Measurements from ENCODE around the gene DUSP11. TPM values are rescaled to one million over a fixed set of nuclear protein-coding genes. Genes with fewer than 3 reads are reported as not detected.

DUSP11 gene
- total and polyA plus RNA-seq, 2 of the 13 experiments (the other 11 are each of a cell fraction or from before 2014, with no cell fraction given), result 30.5 to 36.2 TPM

DNA sequence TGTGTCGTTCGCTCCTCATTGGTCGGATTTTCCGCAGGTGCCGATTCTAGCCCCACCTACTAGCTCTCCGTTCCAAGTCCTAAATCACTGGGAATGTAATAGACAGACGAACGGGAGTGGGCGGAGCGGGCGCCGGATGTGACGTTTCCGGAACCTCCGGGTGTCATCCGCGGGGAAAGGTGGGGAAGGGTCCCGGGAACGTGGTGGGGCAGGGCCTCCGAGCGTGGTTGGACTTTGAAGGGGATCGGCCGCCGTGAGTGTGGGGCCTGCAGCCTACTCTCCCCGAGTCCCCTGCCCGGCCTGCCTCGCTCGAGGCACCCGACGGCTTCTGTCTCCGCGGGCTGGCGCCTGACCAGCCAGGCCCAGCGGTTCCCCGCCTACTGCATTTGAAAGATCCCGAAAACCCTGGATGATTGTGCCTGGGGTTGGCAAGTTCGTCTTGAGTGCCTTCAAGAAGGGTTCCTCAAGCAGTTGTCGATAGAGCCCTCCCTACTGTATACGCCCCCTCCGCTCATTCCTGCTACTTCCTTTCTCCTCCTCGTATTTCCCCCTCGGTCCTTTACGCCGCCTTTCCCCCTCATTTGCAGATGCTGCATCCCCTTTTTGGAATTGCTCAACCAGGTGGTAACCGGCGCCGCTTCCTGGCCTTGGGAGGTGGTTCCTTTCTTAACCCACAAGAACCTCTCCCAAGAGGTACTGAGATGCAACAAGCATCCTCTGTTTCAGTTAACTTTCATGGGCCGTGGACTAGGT, 49.1 kb upstream of the DUSP11 start, which contains the start of gene STAMBP (continued):
- TF ChIP-seq, protein P1, sequence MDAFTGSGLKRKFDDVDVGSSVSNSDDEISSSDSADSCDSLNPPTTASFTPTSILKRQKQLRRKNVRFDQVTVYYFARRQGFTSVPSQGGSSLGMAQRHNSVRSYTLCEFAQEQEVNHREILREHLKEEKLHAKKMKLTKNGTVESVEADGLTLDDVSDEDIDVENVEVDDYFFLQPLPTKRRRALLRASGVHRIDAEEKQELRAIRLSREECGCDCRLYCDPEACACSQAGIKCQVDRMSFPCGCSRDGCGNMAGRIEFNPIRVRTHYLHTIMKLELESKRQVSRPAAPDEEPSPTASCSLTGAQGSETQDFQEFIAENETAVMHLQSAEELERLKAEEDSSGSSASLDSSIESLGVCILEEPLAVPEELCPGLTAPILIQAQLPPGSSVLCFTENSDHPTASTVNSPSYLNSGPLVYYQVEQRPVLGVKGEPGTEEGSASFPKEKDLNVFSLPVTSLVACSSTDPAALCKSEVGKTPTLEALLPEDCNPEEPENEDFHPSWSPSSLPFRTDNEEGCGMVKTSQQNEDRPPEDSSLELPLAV (CRISPR knock-in tag; conservative IDR thresholded peaks at IDR 0.05; ENCODE audit: low read depth), result no peak
- TF ChIP-seq CBX2 (IDR thresholded peaks at IDR 0.05; ENCODE audit: low read depth, low read length) (no peak), CBX2 (CRISPR knock-in tag; IDR thresholded peaks at IDR 0.05; ENCODE audit: low read depth) (no peak), ZNF234 (CRISPR knock-in tag; conservative IDR thresholded peaks at IDR 0.05) (no peak), HDAC6 (IDR thresholded peaks at IDR 0.05; ENCODE audit: low read depth, low read length) (no peak), PCBP2 (optimal IDR thresholded peaks at IDR 0.05; ENCODE audit: low read depth, low read length, poor library complexity, severe bottlenecking) (no peak), SMAD1 (CRISPR knock-in tag; IDR thresholded peaks at IDR 0.05; ENCODE audit: borderline replicate concordance, low read depth) (no peak), ZFP41 (CRISPR knock-in tag; IDR thresholded peaks at IDR 0.05; ENCODE audit: borderline replicate concordance) (no peak), ATF7-NPFF (CRISPR knock-in tag; IDR thresholded peaks at IDR 0.05; ENCODE audit: low read depth) (peak; percentile 71), ZNF615 (CRISPR knock-in tag; IDR thresholded peaks at IDR 0.05; ENCODE audit: borderline replicate concordance) (no peak; the same call in 1 of the 2 replicates)
- TF ChIP-seq, protein P2, sequence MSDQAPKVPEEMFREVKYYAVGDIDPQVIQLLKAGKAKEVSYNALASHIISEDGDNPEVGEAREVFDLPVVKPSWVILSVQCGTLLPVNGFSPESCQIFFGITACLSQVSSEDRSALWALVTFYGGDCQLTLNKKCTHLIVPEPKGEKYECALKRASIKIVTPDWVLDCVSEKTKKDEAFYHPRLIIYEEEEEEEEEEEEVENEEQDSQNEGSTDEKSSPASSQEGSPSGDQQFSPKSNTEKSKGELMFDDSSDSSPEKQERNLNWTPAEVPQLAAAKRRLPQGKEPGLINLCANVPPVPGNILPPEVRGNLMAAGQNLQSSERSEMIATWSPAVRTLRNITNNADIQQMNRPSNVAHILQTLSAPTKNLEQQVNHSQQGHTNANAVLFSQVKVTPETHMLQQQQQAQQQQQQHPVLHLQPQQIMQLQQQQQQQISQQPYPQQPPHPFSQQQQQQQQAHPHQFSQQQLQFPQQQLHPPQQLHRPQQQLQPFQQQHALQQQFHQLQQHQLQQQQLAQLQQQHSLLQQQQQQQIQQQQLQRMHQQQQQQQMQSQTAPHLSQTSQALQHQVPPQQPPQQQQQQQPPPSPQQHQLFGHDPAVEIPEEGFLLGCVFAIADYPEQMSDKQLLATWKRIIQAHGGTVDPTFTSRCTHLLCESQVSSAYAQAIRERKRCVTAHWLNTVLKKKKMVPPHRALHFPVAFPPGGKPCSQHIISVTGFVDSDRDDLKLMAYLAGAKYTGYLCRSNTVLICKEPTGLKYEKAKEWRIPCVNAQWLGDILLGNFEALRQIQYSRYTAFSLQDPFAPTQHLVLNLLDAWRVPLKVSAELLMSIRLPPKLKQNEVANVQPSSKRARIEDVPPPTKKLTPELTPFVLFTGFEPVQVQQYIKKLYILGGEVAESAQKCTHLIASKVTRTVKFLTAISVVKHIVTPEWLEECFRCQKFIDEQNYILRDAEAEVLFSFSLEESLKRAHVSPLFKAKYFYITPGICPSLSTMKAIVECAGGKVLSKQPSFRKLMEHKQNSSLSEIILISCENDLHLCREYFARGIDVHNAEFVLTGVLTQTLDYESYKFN (CRISPR knock-in tag; conservative IDR thresholded peaks at IDR 0.05), result no peak
- TF ChIP-seq, protein P3, sequence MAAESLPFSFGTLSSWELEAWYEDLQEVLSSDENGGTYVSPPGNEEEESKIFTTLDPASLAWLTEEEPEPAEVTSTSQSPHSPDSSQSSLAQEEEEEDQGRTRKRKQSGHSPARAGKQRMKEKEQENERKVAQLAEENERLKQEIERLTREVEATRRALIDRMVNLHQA (CRISPR knock-in tag; IDR thresholded peaks at IDR 0.05), result no peak
- TF ChIP-seq, protein P4, sequence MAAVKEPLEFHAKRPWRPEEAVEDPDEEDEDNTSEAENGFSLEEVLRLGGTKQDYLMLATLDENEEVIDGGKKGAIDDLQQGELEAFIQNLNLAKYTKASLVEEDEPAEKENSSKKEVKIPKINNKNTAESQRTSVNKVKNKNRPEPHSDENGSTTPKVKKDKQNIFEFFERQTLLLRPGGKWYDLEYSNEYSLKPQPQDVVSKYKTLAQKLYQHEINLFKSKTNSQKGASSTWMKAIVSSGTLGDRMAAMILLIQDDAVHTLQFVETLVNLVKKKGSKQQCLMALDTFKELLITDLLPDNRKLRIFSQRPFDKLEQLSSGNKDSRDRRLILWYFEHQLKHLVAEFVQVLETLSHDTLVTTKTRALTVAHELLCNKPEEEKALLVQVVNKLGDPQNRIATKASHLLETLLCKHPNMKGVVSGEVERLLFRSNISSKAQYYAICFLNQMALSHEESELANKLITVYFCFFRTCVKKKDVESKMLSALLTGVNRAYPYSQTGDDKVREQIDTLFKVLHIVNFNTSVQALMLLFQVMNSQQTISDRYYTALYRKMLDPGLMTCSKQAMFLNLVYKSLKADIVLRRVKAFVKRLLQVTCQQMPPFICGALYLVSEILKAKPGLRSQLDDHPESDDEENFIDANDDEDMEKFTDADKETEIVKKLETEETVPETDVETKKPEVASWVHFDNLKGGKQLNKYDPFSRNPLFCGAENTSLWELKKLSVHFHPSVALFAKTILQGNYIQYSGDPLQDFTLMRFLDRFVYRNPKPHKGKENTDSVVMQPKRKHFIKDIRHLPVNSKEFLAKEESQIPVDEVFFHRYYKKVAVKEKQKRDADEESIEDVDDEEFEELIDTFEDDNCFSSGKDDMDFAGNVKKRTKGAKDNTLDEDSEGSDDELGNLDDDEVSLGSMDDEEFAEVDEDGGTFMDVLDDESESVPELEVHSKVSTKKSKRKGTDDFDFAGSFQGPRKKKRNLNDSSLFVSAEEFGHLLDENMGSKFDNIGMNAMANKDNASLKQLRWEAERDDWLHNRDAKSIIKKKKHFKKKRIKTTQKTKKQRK (IDR thresholded peaks at IDR 0.05; ENCODE audit: low read length), result no peak
- TF ChIP-seq, protein P5, sequence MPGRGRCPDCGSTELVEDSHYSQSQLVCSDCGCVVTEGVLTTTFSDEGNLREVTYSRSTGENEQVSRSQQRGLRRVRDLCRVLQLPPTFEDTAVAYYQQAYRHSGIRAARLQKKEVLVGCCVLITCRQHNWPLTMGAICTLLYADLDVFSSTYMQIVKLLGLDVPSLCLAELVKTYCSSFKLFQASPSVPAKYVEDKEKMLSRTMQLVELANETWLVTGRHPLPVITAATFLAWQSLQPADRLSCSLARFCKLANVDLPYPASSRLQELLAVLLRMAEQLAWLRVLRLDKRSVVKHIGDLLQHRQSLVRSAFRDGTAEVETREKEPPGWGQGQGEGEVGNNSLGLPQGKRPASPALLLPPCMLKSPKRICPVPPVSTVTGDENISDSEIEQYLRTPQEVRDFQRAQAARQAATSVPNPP (CRISPR knock-in tag; IDR thresholded peaks at IDR 0.05), result peak; percentile 53; the same call in 1 of the 2 replicates
- TF ChIP-seq, protein P6, sequence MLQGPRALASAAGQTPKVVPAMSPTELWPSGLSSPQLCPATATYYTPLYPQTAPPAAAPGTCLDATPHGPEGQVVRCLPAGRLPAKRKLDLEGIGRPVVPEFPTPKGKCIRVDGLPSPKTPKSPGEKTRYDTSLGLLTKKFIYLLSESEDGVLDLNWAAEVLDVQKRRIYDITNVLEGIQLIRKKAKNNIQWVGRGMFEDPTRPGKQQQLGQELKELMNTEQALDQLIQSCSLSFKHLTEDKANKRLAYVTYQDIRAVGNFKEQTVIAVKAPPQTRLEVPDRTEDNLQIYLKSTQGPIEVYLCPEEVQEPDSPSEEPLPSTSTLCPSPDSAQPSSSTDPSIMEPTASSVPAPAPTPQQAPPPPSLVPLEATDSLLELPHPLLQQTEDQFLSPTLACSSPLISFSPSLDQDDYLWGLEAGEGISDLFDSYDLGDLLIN (CRISPR knock-in tag; IDR thresholded peaks at IDR 0.05; ENCODE audit: borderline replicate concordance), result no peak
